GM23338 (cell line): ENCODE data around the gene SMOC1. TPM values are rescaled to one million over a fixed set of nuclear protein-coding genes. Genes with fewer than 3 reads are reported as not detected.

Experiments used
- ATAC-seq: fragments of 200-7000 bp; cut with Tn5 transposase; 3 replicates; pipeline ENCODE4 v1.9.1; 2020
- DNase-seq: peaks from one replicate; pipeline ENCODE4 v3.0.0-alpha.2; 2015; ENCODE audit warnings: low spot score
- H2AFZ ChIP-seq: fragments of 200-600 bp; sonication (generic); 2 replicates; pipeline ENCODE4 v1.8.0; 2016; ENCODE audit warnings: antibody characterized with exemption, mild to moderate bottlenecking, moderate library complexity
- H3F3A ChIP-seq: fragments of 200-600 bp; sonication (generic); replicated peaks from 2 replicates; pipeline ENCODE4 v1.8.0; 2017; ENCODE audit warnings: antibody characterized with exemption, mixed run types, low read depth
- H3K27ac ChIP-seq: fragments of 200-600 bp; sonication (generic); 2 replicates; pipeline ENCODE4 v1.6.1; 2016; ENCODE audit warnings: low read depth
- H3K27me3 ChIP-seq: fragments of 200-600 bp; sonication (generic); 2 replicates; pipeline ENCODE4 v1.8.0; 2016; ENCODE audit warnings: mild to moderate bottlenecking, mixed run types, moderate library complexity; ENCODE audit not compliant: insufficient read depth
- H3K36me3 ChIP-seq: fragments of 200-600 bp; sonication (generic); 2 replicates; pipeline ENCODE4 v1.8.0; 2016; ENCODE audit warnings: mild to moderate bottlenecking; ENCODE audit not compliant: insufficient read depth
- H3K4me1 ChIP-seq: fragments of 200-600 bp; sonication (generic); 2 replicates; pipeline ENCODE4 v1.8.0; 2016; ENCODE audit warnings: mild to moderate bottlenecking, moderate library complexity; ENCODE audit not compliant: insufficient read depth
- H3K4me2 ChIP-seq: fragments of 200-600 bp; sonication (generic); 2 replicates; pipeline ENCODE4 v1.7.1; 2017; ENCODE audit warnings: mixed run types
- H3K4me3 ChIP-seq: fragments of 200-600 bp; sonication (generic); 2 replicates; pipeline ENCODE4 v1.6.1; 2016; ENCODE audit warnings: mixed run types
- H3K79me2 ChIP-seq: fragments of 200-600 bp; sonication (generic); replicated peaks from 2 replicates; pipeline ENCODE4 v1.8.0; 2017; ENCODE audit warnings: mild to moderate bottlenecking; ENCODE audit not compliant: insufficient read depth
- H3K9me2 ChIP-seq: fragments of 200-600 bp; sonication (generic); 2 replicates; pipeline ENCODE4 v1.8.0; 2017; ENCODE audit not compliant: insufficient read depth
- H4K20me1 ChIP-seq: fragments of 200-600 bp; sonication (generic); replicated peaks from 2 replicates; pipeline ENCODE4 v1.8.0; 2017; ENCODE audit warnings: mild to moderate bottlenecking; ENCODE audit not compliant: insufficient read depth
- H3K27ac Mint-ChIP-seq: 2 replicates; pipeline ENCODE4 v1.8.0; 2020; ENCODE audit warnings: inconsistent platforms, mild to moderate bottlenecking, moderate library complexity, mixed read lengths
- H3K27me3 Mint-ChIP-seq: 3 replicates; pipeline ENCODE4 v1.8.0; 2022; ENCODE audit warnings: low read depth, mild to moderate bottlenecking, moderate library complexity, mixed read lengths, inconsistent platforms; ENCODE audit not compliant: insufficient read depth, poor library complexity
- H3K36me3 Mint-ChIP-seq: 3 replicates; pipeline ENCODE4 v1.8.0; 2021; ENCODE audit warnings: low read depth, mild to moderate bottlenecking, inconsistent platforms, moderate library complexity, mixed read lengths
- H3K4me1 Mint-ChIP-seq: 3 replicates; pipeline ENCODE4 v1.8.0; 2020; ENCODE audit warnings: mild to moderate bottlenecking, inconsistent platforms, mixed read lengths
- H3K4me3 Mint-ChIP-seq: 3 replicates; pipeline ENCODE4 v1.8.0; 2021; ENCODE audit warnings: moderate library complexity, mild to moderate bottlenecking, inconsistent platforms, mixed read lengths
- H3K9me3 Mint-ChIP-seq: 3 replicates; pipeline ENCODE4 v1.8.0; 2020; ENCODE audit warnings: moderate library complexity, mild to moderate bottlenecking, inconsistent platforms, mixed read lengths
- CREB1 ChIP-seq: fragments of 250-450 bp; sonication (Bioruptor Pico); IDR thresholded peaks from 2 replicates; pipeline ENCODE4 v1.5.0; 2020; ENCODE audit warnings: low read depth, mild to moderate bottlenecking, moderate library complexity
- CTCF ChIP-seq, 2 experiments: fragments of 200-600 bp in 1 of 2; sonication (generic) in 1 of 2; conservative IDR thresholded peaks; 2 replicates each; pipeline versions ENCODE4 v1.5.1 to v1.6.1; 2016 to 2017; ENCODE audit warnings: antibody characterized with exemption in 2 of 2, low read depth in 2 of 2, mild to moderate bottlenecking in 2 of 2, moderate library complexity in 1 of 2
- ETS1 ChIP-seq: IDR thresholded peaks from 2 replicates; pipeline ENCODE4 v1.6.1; 2016; ENCODE audit warnings: antibody characterized with exemption
- EZH2 ChIP-seq: fragments of 200-600 bp; sonication (generic); IDR thresholded peaks from one replicate; pipeline ENCODE4 v1.8.0; 2017; ENCODE audit warnings: antibody characterized with exemption, mild to moderate bottlenecking, low read depth; ENCODE audit not compliant: unreplicated experiment
- EZH2phosphoT487 ChIP-seq: fragments of 200-600 bp; sonication (generic); IDR thresholded peaks from one replicate; pipeline ENCODE4 v1.8.1; 2018; ENCODE audit warnings: antibody characterized with exemption; ENCODE audit not compliant: unreplicated experiment
- JUNB ChIP-seq: IDR thresholded peaks from one replicate; pipeline ENCODE4 v1.6.1; 2016; ENCODE audit warnings: antibody characterized with exemption; ENCODE audit not compliant: unreplicated experiment
- NANOG ChIP-seq: IDR thresholded peaks from 2 replicates; pipeline ENCODE4 v1.6.1; 2016; ENCODE audit warnings: antibody characterized with exemption, borderline replicate concordance
- POLR2AphosphoS5 ChIP-seq: IDR thresholded peaks from 2 replicates; pipeline ENCODE4 v1.6.1; 2016; ENCODE audit warnings: antibody characterized with exemption, low read depth
- REST ChIP-seq: IDR thresholded peaks from one replicate; pipeline ENCODE4 v1.6.1; 2018; ENCODE audit warnings: antibody characterized with exemption; ENCODE audit not compliant: unreplicated experiment
- STAT1 ChIP-seq: IDR thresholded peaks from one replicate; pipeline ENCODE4 v1.6.1; 2016; ENCODE audit warnings: antibody characterized with exemption; ENCODE audit not compliant: unreplicated experiment
- ZNF114 ChIP-seq: fragments of 250-450 bp; sonication (Bioruptor Pico); IDR thresholded peaks from 2 replicates; pipeline ENCODE4 v1.5.0; 2020; ENCODE audit warnings: mild to moderate bottlenecking, moderate library complexity
- ZNF331 ChIP-seq: fragments of 250-450 bp; sonication (Bioruptor Pico); IDR thresholded peaks from 2 replicates; pipeline ENCODE4 v1.5.0; 2020; ENCODE audit warnings: low read depth, mild to moderate bottlenecking, moderate library complexity
- polyA plus RNA-seq: library from polyadenylated mRNA; unstranded; fragments of >200 nt; fragmentation: Nextera tagmentation; extraction: Ambion mirVana; gene quantifications from 2 replicates; pipeline ENCODE4 v1.2.1, GENCODE V29; 2016
- total RNA-seq: library from RNA; depleted of rRNA; stranded (reverse); fragments of >200 nt; shearing (Covaris generic); gene quantifications from 2 replicates; pipeline ENCODE4 v1.2.3, GENCODE V29; 2014
- TF ChIP-seq, protein P1 (sequence below): fragments of 250-450 bp; sonication (Bioruptor Pico); IDR thresholded peaks from 2 replicates; pipeline ENCODE4 v1.5.0; 2020; ENCODE audit warnings: mild to moderate bottlenecking, moderate library complexity

The SMOC1 gene
- total and polyA plus RNA-seq, 2 experiments from 2014 or later = 0.79 to 1.6 TPM

DNA sequence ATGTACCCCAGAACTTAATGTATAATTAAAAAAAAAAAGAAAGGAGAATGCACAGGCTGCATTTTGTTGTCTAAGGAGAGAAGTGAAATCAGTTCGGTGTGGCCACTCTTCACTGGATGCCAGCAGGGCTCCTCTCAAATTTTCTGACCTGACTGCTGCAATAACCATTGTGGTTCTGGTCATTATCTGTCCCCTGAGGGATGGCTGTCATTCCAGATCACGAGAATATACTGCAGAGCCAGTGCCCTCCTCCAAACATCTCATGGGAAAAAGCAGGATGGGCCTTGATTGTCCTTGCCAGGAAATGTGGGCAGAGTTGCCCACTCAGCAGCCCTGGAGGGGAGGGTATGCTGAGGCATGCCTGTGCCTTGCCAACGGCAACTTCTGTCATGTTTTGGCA is 170.4 kb downstream of the SMOC1 start:
- Mint-ChIP-seq H3K9me3 (no peaks in the 10 kb centered on the region), H3K4me1 (peaks cover 10% of the 10 kb centered on the region), H3K27ac (no peak overlapping the region), H3K4me3 (no peak overlapping the region), H3K36me3 (no peaks in the 10 kb centered on the region), H3K27me3 (peaks cover 3% of the 10 kb centered on the region)
- H3K27me3 ChIP-seq = no peaks in the 10 kb centered on the region
- no peak overlapping the region for H2AFZ ChIP-seq
- no peaks in the 10 kb centered on the region for H3F3A ChIP-seq
- H3K27ac ChIP-seq = no peak overlapping the region
- H3K4me2 ChIP-seq = no peak overlapping the region
- ATAC-seq (no peak), DNase-seq (no peak)
- no peak overlapping the region for H3K4me3 ChIP-seq
- peaks cover 11% of the 10 kb centered on the region for H3K4me1 ChIP-seq
- no peaks in the 10 kb centered on the region for H4K20me1 ChIP-seq
- H3K79me2 ChIP-seq = no peaks in the 10 kb centered on the region
- H3K36me3 ChIP-seq = no peaks in the 10 kb centered on the region
- H3K9me2 ChIP-seq = no peaks in the 10 kb centered on the region
- TF ChIP-seq, protein P1, sequence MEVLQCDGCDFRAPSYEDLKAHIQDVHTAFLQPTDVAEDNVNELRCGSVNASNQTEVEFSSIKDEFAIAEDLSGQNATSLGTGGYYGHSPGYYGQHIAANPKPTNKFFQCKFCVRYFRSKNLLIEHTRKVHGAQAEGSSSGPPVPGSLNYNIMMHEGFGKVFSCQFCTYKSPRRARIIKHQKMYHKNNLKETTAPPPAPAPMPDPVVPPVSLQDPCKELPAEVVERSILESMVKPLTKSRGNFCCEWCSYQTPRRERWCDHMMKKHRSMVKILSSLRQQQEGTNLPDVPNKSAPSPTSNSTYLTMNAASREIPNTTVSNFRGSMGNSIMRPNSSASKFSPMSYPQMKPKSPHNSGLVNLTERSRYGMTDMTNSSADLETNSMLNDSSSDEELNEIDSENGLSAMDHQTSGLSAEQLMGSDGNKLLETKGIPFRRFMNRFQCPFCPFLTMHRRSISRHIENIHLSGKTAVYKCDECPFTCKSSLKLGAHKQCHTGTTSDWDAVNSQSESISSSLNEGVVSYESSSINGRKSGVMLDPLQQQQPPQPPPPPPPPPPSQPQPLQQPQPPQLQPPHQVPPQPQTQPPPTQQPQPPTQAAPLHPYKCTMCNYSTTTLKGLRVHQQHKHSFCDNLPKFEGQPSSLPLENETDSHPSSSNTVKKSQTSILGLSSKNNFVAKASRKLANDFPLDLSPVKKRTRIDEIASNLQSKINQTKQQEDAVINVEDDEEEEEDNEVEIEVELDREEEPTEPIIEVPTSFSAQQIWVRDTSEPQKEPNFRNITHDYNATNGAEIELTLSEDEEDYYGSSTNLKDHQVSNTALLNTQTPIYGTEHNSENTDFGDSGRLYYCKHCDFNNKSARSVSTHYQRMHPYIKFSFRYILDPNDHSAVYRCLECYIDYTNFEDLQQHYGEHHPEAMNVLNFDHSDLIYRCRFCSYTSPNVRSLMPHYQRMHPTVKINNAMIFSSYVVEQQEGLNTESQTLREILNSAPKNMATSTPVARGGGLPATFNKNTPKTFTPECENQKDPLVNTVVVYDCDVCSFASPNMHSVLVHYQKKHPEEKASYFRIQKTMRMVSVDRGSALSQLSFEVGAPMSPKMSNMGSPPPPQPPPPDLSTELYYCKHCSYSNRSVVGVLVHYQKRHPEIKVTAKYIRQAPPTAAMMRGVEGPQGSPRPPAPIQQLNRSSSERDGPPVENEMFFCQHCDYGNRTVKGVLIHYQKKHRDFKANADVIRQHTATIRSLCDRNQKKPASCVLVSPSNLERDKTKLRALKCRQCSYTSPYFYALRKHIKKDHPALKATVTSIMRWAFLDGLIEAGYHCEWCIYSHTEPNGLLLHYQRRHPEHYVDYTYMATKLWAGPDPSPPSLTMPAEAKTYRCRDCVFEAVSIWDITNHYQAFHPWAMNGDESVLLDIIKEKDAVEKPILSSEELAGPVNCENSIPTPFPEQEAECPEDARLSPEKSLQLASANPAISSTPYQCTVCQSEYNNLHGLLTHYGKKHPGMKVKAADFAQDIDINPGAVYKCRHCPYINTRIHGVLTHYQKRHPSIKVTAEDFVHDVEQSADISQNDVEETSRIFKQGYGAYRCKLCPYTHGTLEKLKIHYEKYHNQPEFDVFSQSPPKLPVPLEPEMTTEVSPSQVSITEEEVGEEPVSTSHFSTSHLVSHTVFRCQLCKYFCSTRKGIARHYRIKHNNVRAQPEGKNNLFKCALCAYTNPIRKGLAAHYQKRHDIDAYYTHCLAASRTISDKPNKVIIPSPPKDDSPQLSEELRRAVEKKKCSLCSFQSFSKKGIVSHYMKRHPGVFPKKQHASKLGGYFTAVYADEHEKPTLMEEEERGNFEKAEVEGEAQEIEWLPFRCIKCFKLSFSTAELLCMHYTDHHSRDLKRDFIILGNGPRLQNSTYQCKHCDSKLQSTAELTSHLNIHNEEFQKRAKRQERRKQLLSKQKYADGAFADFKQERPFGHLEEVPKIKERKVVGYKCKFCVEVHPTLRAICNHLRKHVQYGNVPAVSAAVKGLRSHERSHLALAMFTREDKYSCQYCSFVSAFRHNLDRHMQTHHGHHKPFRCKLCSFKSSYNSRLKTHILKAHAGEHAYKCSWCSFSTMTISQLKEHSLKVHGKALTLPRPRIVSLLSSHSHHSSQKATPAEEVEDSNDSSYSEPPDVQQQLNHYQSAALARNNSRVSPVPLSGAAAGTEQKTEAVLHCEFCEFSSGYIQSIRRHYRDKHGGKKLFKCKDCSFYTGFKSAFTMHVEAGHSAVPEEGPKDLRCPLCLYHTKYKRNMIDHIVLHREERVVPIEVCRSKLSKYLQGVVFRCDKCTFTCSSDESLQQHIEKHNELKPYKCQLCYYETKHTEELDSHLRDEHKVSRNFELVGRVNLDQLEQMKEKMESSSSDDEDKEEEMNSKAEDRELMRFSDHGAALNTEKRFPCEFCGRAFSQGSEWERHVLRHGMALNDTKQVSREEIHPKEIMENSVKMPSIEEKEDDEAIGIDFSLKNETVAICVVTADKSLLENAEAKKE (CRISPR knock-in tag) = no peak
- no peak for TF ChIP-seq ZNF114 (CRISPR knock-in tag)
- no peak for TF ChIP-seq EZH2phosphoT487
- TF ChIP-seq JUNB = no peak
- TF ChIP-seq NANOG = no peak
- TF ChIP-seq CTCF (conservative IDR thresholded peaks at IDR 0.05; ENCODE audit: low read depth in 2 of 2) = no peak
- no peak for TF ChIP-seq REST
- no peak for TF ChIP-seq ZNF331 (CRISPR knock-in tag)
- no peak for TF ChIP-seq POLR2AphosphoS5
- TF ChIP-seq EZH2 = no peak
- TF ChIP-seq CREB1 = no peak
- TF ChIP-seq STAT1 = no peak
- no peak for TF ChIP-seq ETS1
